Measurements from ENCODE around the gene UCK1.

Gene UCK1

GRCh38 chr9:131534721-131535237 lies 3.7 kb upstream of the UCK1 start:
- Histone ChIP-seq H4K20me1 (ENCODE audit: insufficient read depth, low read length) (no peaks in the 10 kb centered on the region), H3K4me2 (ENCODE audit: insufficient read depth, low read length) (no peak overlapping the region), H3K4me1 (ENCODE audit: insufficient read depth, low read length) (peaks cover 31% of the 10 kb centered on the region), H3K9me3 (ENCODE audit: insufficient read depth, low read length, severe bottlenecking) (no peaks in the 10 kb centered on the region), H3K27ac (ENCODE audit: low read length) (no peak overlapping the region), H3K79me2 (ENCODE audit: insufficient read depth, low read length) (peaks cover 13% of the 10 kb centered on the region), H3K27me3 (ENCODE audit: insufficient read depth, low read length, poor library complexity) (no peaks in the 10 kb centered on the region), H3K36me3 (ENCODE audit: insufficient read depth, low read length) (peaks cover 6% of the 10 kb centered on the region; the same call in 1 of the 2 replicates), H2AFZ (ENCODE audit: low read depth, low read length) (peak overlapping the region; percentile 52; the same call in 1 of the 2 replicates), H3K9ac (ENCODE audit: low read depth, low read length) (no peak overlapping the region), H3K4me3 (ENCODE audit: low read depth in 1 of 2, low read length in 2 of 2) (no peak overlapping the region)
- TF ChIP-seq EZH2 (IDR thresholded peaks at IDR 0.05; ENCODE audit: borderline replicate concordance, low read depth, low read length, severe bottlenecking) (no peak), CTCF (IDR thresholded peaks at IDR 0.05; ENCODE audit: borderline replicate concordance, extremely low read depth, low read length, poor library complexity, severe bottlenecking) (no peak)
- ATAC-seq (ENCODE audit: insufficient read depth, low read depth) = peak; percentile 48
- peak; percentile 52 for DNase-seq

- H3K79me2 ChIP-seq (ENCODE audit: insufficient read depth, low read length) = peaks cover 25% of the 10 kb centered on the region
- H3K9me3 ChIP-seq (ENCODE audit: insufficient read depth, low read length, severe bottlenecking) = no peaks in the 10 kb centered on the region
- peaks cover 15% of the 10 kb centered on the region; the same call in 1 of the 2 replicates for H4K20me1 ChIP-seq (ENCODE audit: insufficient read depth, low read length)
- peak overlapping the region; percentile 69 for H3K4me2 ChIP-seq (ENCODE audit: insufficient read depth, low read length)
- TF ChIP-seq CTCF (IDR thresholded peaks at IDR 0.05; ENCODE audit: borderline replicate concordance, extremely low read depth, low read length, poor library complexity, severe bottlenecking) (peak; percentile 28), EZH2 (IDR thresholded peaks at IDR 0.05; ENCODE audit: borderline replicate concordance, low read depth, low read length, severe bottlenecking) (no peak)
- peaks cover 33% of the 10 kb centered on the region for H3K4me1 ChIP-seq (ENCODE audit: insufficient read depth, low read length)
- H3K4me3 ChIP-seq (ENCODE audit: low read depth in 1 of 2, low read length in 2 of 2) = peak overlapping the region; percentile 59 to 75; a peak in 3 of 4 replicates
- peaks cover 47% of the 10 kb centered on the region for H3K36me3 ChIP-seq (ENCODE audit: insufficient read depth, low read length)
- H2AFZ ChIP-seq (ENCODE audit: low read depth, low read length) = peak overlapping the region; percentile 86
- no peaks in the 10 kb centered on the region for H3K27me3 ChIP-seq (ENCODE audit: insufficient read depth, low read length, poor library complexity)
- peak overlapping the region; percentile 60 for H3K9ac ChIP-seq (ENCODE audit: low read depth, low read length)
- DNase-seq (peak; percentile 22), ATAC-seq (ENCODE audit: insufficient read depth, low read depth) (peak; percentile 17; the same call in 2 of the 3 replicates)
- H3K27ac ChIP-seq (ENCODE audit: low read length) = peak overlapping the region; percentile 38
These were observed 530 bp downstream of the UCK1 start for GRCh38 chr9:131530546-131530919.

GRCh38 chr9:131529597-131530545 lies 1.2 kb downstream of the UCK1 start:
- H3K9ac ChIP-seq (ENCODE audit: low read depth, low read length) = peak overlapping the region; percentile 60
- peak overlapping the region; percentile 69 for H3K4me2 ChIP-seq (ENCODE audit: insufficient read depth, low read length)
- no peaks in the 10 kb centered on the region for H3K27me3 ChIP-seq (ENCODE audit: insufficient read depth, low read length, poor library complexity)
- ATAC-seq (ENCODE audit: insufficient read depth, low read depth) (no peak), DNase-seq (no peak)
- peaks cover 15% of the 10 kb centered on the region; the same call in 1 of the 2 replicates for H4K20me1 ChIP-seq (ENCODE audit: insufficient read depth, low read length)
- peaks cover 27% of the 10 kb centered on the region for H3K4me1 ChIP-seq (ENCODE audit: insufficient read depth, low read length)
- H3K4me3 ChIP-seq (ENCODE audit: low read depth in 1 of 2, low read length in 2 of 2) = peak overlapping the region; percentile 59 to 75; a peak in 3 of 4 replicates
- H3K36me3 ChIP-seq (ENCODE audit: insufficient read depth, low read length) = peaks cover 53% of the 10 kb centered on the region
- no peaks in the 10 kb centered on the region for H3K9me3 ChIP-seq (ENCODE audit: insufficient read depth, low read length, severe bottlenecking)
- H2AFZ ChIP-seq (ENCODE audit: low read depth, low read length) = no peak overlapping the region
- no peak for TF ChIP-seq EZH2 (IDR thresholded peaks at IDR 0.05; ENCODE audit: borderline replicate concordance, low read depth, low read length, severe bottlenecking)
- no peak for TF ChIP-seq CTCF (IDR thresholded peaks at IDR 0.05; ENCODE audit: borderline replicate concordance, extremely low read depth, low read length, poor library complexity, severe bottlenecking)
- peaks cover 25% of the 10 kb centered on the region for H3K79me2 ChIP-seq (ENCODE audit: insufficient read depth, low read length)
- H3K27ac ChIP-seq (ENCODE audit: low read length) = peak overlapping the region; percentile 38
